OCI-LY7 (cell line): ENCODE data around the gene ZC3H4.

Source experiments
- CTCF ChIP-seq: fragments of 200-600 bp; sonication (generic); conservative IDR thresholded peaks from 2 replicates; pipeline ENCODE4 v1.5.1; 2014; ENCODE audit warnings: mild to moderate bottlenecking, antibody characterized with exemption, low read length, moderate library complexity, mixed read lengths
- EZH2phosphoT487 ChIP-seq: fragments of 200-600 bp; sonication (generic); IDR thresholded peaks from 2 replicates; pipeline ENCODE4 v1.6.1; 2018; ENCODE audit warnings: low read depth, borderline replicate concordance, mild to moderate bottlenecking, mixed run types, antibody characterized with exemption, low read length, moderate library complexity, mixed read lengths

GRCh38 chr19:47082493-47082892, 31.1 kb downstream of the ZC3H4 start:
- TF ChIP-seq CTCF (no peak), EZH2phosphoT487 (no peak)
